C4-2B (cell line): ENCODE results near the gene ATG7.

ENCODE experiments used
- ZFX ChIP-seq: fragments of 450-650 bp; IDR thresholded peaks from 2 replicates; pipeline ENCODE4 v1.6.1; 2017
- TF ChIP-seq, protein P1 (sequence below): fragments of 450-650 bp; conservative IDR thresholded peaks from 2 replicates; pipeline ENCODE4 v1.5.1; 2017; ENCODE audit warnings: mild to moderate bottlenecking

DNA sequence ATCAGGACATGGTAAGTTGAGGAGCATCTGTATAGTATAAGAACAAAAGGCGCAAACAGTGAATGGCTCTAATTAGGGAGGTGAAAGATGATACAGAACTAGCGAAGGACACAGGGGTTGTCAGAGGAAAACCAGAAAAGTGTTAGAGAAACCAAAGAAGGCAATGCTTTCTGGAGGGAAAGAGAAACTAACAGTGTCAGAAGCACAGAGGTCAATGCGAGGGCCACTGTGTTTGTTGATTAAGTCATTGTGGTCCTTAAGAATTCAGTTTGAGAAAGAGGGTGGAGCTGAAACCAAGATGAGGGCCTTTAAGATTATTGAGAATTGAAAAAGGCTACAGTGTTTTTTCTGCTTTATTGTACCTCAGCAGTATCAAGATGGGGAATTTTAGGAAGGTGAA lies 28.8 kb downstream of the ATG7 start:
- TF ChIP-seq, protein P1, sequence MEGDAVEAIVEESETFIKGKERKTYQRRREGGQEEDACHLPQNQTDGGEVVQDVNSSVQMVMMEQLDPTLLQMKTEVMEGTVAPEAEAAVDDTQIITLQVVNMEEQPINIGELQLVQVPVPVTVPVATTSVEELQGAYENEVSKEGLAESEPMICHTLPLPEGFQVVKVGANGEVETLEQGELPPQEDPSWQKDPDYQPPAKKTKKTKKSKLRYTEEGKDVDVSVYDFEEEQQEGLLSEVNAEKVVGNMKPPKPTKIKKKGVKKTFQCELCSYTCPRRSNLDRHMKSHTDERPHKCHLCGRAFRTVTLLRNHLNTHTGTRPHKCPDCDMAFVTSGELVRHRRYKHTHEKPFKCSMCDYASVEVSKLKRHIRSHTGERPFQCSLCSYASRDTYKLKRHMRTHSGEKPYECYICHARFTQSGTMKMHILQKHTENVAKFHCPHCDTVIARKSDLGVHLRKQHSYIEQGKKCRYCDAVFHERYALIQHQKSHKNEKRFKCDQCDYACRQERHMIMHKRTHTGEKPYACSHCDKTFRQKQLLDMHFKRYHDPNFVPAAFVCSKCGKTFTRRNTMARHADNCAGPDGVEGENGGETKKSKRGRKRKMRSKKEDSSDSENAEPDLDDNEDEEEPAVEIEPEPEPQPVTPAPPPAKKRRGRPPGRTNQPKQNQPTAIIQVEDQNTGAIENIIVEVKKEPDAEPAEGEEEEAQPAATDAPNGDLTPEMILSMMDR = no peak
- TF ChIP-seq ZFX = no peak
